NCI-H1436 (cell line): ENCODE data around the gene DCC.
"Not testable (repeated sequence)": the region's sequence is repeated elsewhere in the genome, so short reads cannot be mapped to it uniquely, and the experiment has no call there.

Source experiments
- DNase-seq: peaks from one replicate; lab custom pipeline; 2025; lab: John Stamatoyannopoulos, UW

The DCC gene

GRCh38 chr18:52348209-52348608 lies 8.2 kb downstream of the DCC start:
- DNase-seq: no peak

GRCh38 chr18:52349498-52349897 lies 9.5 kb downstream of the DCC start:
- DNase-seq: no peak

- DNase-seq: no peak
Observed at GRCh38 chr18:52352920-52353319, 12.9 kb downstream of the DCC start.

GRCh38 chr18:52353589-52353988 lies 13.6 kb downstream of the DCC start:
- DNase-seq: no peak

- no peak for DNase-seq
Observed at GRCh38 chr18:52363861-52364260, 23.9 kb downstream of the DCC start.

- not testable (repeated sequence) for DNase-seq
Observed at GRCh38 chr18:52366851-52367250, 26.9 kb downstream of the DCC start.

GRCh38 chr18:52367953-52368742 lies 28.2 kb downstream of the DCC start:
- DNase-seq: no peak

- DNase-seq: no peak
Observed at GRCh38 chr18:52370841-52371240, 30.8 kb downstream of the DCC start.

GRCh38 chr18:52376104-52376503 lies 36.1 kb downstream of the DCC start:
- no peak for DNase-seq

- no peak for DNase-seq
Observed at GRCh38 chr18:52377094-52377493, 37.1 kb downstream of the DCC start.

GRCh38 chr18:52386306-52386705 lies 46.3 kb downstream of the DCC start:
- DNase-seq: no peak

- no peak for DNase-seq
Observed at GRCh38 chr18:52387175-52387574, 47.2 kb downstream of the DCC start.

- DNase-seq: no peak
Observed at GRCh38 chr18:52391810-52392559, 52.0 kb downstream of the DCC start.

- no peak for DNase-seq
Observed at GRCh38 chr18:52394602-52395001, 54.6 kb downstream of the DCC start.

- no peak for DNase-seq
Observed at GRCh38 chr18:52395146-52395852, 55.3 kb downstream of the DCC start.

GRCh38 chr18:52401236-52401635 lies 61.2 kb downstream of the DCC start:
- no peak for DNase-seq

GRCh38 chr18:52402814-52403213 lies 62.8 kb downstream of the DCC start:
- no peak for DNase-seq

GRCh38 chr18:52403291-52404021 lies 63.5 kb downstream of the DCC start:
- DNase-seq: no peak

- DNase-seq: no peak
Observed at GRCh38 chr18:52408800-52409302, 68.9 kb downstream of the DCC start.

- DNase-seq: no peak
Observed at GRCh38 chr18:52409727-52410126, 69.7 kb downstream of the DCC start.

- no peak for DNase-seq
Observed at GRCh38 chr18:52415131-52415530, 75.1 kb downstream of the DCC start.
